Measurements from ENCODE around the gene RAB44.

DNA sequence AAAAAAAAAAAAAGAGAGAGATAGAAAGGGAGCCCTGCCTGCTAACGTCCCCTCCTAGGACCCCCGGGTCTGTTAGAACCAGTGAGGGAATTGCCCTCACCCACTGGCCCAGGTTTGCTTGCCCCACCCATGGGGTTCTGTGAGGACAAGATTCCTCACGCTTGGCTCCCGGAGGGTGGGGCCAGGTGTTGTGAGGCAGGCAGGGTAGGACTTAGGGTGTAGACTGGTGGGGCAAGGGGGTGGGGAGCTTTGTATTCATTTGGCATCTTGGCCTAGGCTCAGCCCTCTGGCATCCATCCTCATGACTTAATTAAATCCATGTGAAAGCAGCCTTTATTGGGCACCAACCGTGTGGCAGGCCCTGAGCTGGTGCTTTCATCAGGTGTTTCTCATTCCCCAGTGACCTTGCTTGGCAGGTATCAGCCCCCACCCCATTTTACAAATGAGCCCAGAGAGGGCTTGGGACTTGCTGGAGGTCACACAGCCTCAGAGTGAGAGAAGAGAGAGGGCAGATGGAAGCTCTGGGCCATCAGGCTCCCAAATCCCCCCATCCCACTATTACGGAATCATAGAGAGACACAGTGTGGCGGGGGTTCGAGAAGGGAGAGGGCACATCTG is 19.0 kb downstream of the RAB44 start:
- TF ChIP-seq, protein P1, sequence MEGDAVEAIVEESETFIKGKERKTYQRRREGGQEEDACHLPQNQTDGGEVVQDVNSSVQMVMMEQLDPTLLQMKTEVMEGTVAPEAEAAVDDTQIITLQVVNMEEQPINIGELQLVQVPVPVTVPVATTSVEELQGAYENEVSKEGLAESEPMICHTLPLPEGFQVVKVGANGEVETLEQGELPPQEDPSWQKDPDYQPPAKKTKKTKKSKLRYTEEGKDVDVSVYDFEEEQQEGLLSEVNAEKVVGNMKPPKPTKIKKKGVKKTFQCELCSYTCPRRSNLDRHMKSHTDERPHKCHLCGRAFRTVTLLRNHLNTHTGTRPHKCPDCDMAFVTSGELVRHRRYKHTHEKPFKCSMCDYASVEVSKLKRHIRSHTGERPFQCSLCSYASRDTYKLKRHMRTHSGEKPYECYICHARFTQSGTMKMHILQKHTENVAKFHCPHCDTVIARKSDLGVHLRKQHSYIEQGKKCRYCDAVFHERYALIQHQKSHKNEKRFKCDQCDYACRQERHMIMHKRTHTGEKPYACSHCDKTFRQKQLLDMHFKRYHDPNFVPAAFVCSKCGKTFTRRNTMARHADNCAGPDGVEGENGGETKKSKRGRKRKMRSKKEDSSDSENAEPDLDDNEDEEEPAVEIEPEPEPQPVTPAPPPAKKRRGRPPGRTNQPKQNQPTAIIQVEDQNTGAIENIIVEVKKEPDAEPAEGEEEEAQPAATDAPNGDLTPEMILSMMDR (IDR thresholded peaks at IDR 0.05), result no peak
- TF ChIP-seq POLR2AphosphoS5 (IDR thresholded peaks at IDR 0.05), result no peak
- TF ChIP-seq POLR2A (IDR thresholded peaks at IDR 0.05), result no peak
